DOHH2 (cell line): ENCODE data around the gene EEPD1.

Source experiments
- H3F3A ChIP-seq: fragments of 200-600 bp; sonication (generic), shearing (Covaris generic); 2 replicates; pipeline ENCODE4 v1.6.0; 2016; ENCODE audit warnings: antibody characterized with exemption, mild to moderate bottlenecking; ENCODE audit not compliant: control insufficient read depth, insufficient read depth
- H3K27ac ChIP-seq: fragments of 200-600 bp; sonication (generic); 2 replicates; pipeline ENCODE4 v1.5.1; 2014; ENCODE audit warnings: low read depth, mild to moderate bottlenecking, low read length, moderate library complexity
- H3K27me3 ChIP-seq: fragments of 200-600 bp; sonication (generic); 2 replicates; pipeline ENCODE4 v1.6.1; 2014; ENCODE audit warnings: mild to moderate bottlenecking, low read length, mixed read lengths; ENCODE audit not compliant: control insufficient read depth
- H3K36me3 ChIP-seq: fragments of 200-600 bp; sonication (generic); 2 replicates; pipeline ENCODE4 v1.6.1; 2014; ENCODE audit warnings: mild to moderate bottlenecking, low read length, moderate library complexity, mixed read lengths; ENCODE audit not compliant: control insufficient read depth
- H3K4me1 ChIP-seq: fragments of 200-600 bp; sonication (generic); 2 replicates; pipeline ENCODE4 v1.6.1; 2014; ENCODE audit warnings: mild to moderate bottlenecking, low read length, mixed read lengths; ENCODE audit not compliant: control insufficient read depth
- H3K4me2 ChIP-seq: fragments of 200-600 bp; sonication (generic); 2 replicates; pipeline ENCODE4 v1.6.0; 2014; ENCODE audit warnings: mild to moderate bottlenecking, low read length, moderate library complexity
- H3K4me3 ChIP-seq: fragments of 200-600 bp; sonication (generic); 2 replicates; pipeline ENCODE4 v1.5.1; 2014; ENCODE audit warnings: mild to moderate bottlenecking, low read length, mixed read lengths
- H3K79me2 ChIP-seq: fragments of 200-600 bp; sonication (generic); 2 replicates; pipeline ENCODE4 v1.6.1; 2014; ENCODE audit warnings: mild to moderate bottlenecking, low read length, mixed read lengths; ENCODE audit not compliant: control insufficient read depth
- H3K9me2 ChIP-seq: fragments of 200-600 bp; sonication (generic); replicated peaks from 2 replicates; pipeline ENCODE4 v1.6.1; 2014; ENCODE audit warnings: mild to moderate bottlenecking, low read length, mixed read lengths; ENCODE audit not compliant: control insufficient read depth
- H3K9me3 ChIP-seq: fragments of 200-600 bp; sonication (generic); 2 replicates; pipeline ENCODE4 v1.6.1; 2014; ENCODE audit warnings: antibody characterized with exemption, low read length, mixed read lengths; ENCODE audit not compliant: control insufficient read depth, insufficient read depth
- H4K20me1 ChIP-seq: fragments of 200-600 bp; sonication (generic); 2 replicates; pipeline ENCODE4 v1.6.0; 2014; ENCODE audit warnings: low read depth, mild to moderate bottlenecking, antibody characterized with exemption, low read length, moderate library complexity; ENCODE audit not compliant: control insufficient read depth, insufficient read depth
- EZH2phosphoT487 ChIP-seq: fragments of 200-600 bp; sonication (generic); IDR thresholded peaks from 2 replicates; pipeline ENCODE4 v1.6.1; 2017; ENCODE audit warnings: borderline replicate concordance, mild to moderate bottlenecking, antibody characterized with exemption, low read length, moderate library complexity, mixed read lengths
- TF ChIP-seq, protein P1 (sequence below): fragments of 200-600 bp; sonication (generic); IDR thresholded peaks from one replicate; pipeline ENCODE4 v1.5.1; 2014; ENCODE audit warnings: antibody characterized with exemption, mild to moderate bottlenecking, low read depth, low read length; ENCODE audit not compliant: poor library complexity, severe bottlenecking

EEPD1 gene

GRCh38 chr7:36192877-36193276 lies 39.8 kb downstream of the EEPD1 start:
- Histone ChIP-seq H3K4me2 (peak overlapping the region; percentile 98), H3F3A (peaks cover 55% of the 10 kb centered on the region), H3K9me2 (no peaks in the 10 kb centered on the region)

GRCh38 chr7:36198854-36199266 lies 45.8 kb downstream of the EEPD1 start:
- Histone ChIP-seq H3K79me2 (peaks cover 86% of the 10 kb centered on the region), H3K4me1 (peaks cover 74% of the 10 kb centered on the region), H3K9me3 (no peaks in the 10 kb centered on the region), H3F3A (peaks cover 9% of the 10 kb centered on the region; the same call in 1 of the 2 replicates), H3K27ac (peak overlapping the region; percentile 12; the same call in 1 of the 2 replicates), H3K36me3 (peaks cover 76% of the 10 kb centered on the region), H3K27me3 (no peaks in the 10 kb centered on the region), H3K9me2 (no peaks in the 10 kb centered on the region), H3K4me3 (no peak overlapping the region), H3K4me2 (no peak overlapping the region), H4K20me1 (0 out of 2 replicates have a peak, but pooled peaks cover 4% of the 10 kb centered on the region)
- TF ChIP-seq EZH2phosphoT487, result no peak
- TF ChIP-seq, protein P1, sequence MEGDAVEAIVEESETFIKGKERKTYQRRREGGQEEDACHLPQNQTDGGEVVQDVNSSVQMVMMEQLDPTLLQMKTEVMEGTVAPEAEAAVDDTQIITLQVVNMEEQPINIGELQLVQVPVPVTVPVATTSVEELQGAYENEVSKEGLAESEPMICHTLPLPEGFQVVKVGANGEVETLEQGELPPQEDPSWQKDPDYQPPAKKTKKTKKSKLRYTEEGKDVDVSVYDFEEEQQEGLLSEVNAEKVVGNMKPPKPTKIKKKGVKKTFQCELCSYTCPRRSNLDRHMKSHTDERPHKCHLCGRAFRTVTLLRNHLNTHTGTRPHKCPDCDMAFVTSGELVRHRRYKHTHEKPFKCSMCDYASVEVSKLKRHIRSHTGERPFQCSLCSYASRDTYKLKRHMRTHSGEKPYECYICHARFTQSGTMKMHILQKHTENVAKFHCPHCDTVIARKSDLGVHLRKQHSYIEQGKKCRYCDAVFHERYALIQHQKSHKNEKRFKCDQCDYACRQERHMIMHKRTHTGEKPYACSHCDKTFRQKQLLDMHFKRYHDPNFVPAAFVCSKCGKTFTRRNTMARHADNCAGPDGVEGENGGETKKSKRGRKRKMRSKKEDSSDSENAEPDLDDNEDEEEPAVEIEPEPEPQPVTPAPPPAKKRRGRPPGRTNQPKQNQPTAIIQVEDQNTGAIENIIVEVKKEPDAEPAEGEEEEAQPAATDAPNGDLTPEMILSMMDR, result no peak

More at GRCh38 chr7:36192877-36193276, 39.8 kb downstream of the EEPD1 start:
- H3K9me3 ChIP-seq, result no peaks in the 10 kb centered on the region
- H3K36me3 ChIP-seq, result peaks cover 55% of the 10 kb centered on the region
- H3K4me3 ChIP-seq, result peak overlapping the region; percentile 86
- H3K27me3 ChIP-seq, result no peaks in the 10 kb centered on the region
- H3K79me2 ChIP-seq, result peaks cover 73% of the 10 kb centered on the region
- TF ChIP-seq EZH2phosphoT487, result no peak
- TF ChIP-seq, protein P1, result no peak
- H4K20me1 ChIP-seq, result no peaks in the 10 kb centered on the region
- H3K27ac ChIP-seq, result peak overlapping the region; percentile 97
- H3K4me1 ChIP-seq, result peaks cover 85% of the 10 kb centered on the region

DNA sequence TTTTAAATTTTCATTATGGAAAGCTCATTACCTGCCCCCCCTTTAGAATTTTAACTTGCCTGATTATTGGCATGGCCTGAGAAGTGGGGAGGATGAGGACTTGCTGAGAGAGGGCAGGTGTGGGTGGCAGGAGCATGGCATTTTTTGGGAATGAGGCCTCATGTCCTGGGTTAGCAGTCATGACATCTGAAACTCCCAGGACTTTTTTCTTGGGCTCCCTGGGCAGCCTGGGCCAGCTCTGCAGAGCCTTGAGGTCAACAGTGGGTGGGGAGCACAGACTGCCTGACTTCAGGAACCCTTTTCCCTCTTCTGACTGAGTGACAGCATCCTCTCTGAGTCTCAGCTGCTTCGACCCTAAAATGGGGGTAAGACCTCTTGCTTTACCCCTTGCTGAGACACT lies 46.3 kb downstream of the EEPD1 start:
- no peak overlapping the region for H3K4me3 ChIP-seq
- H3K9me3 ChIP-seq, result no peaks in the 10 kb centered on the region
- peaks cover 74% of the 10 kb centered on the region for H3K36me3 ChIP-seq
- no peaks in the 10 kb centered on the region for H3K27me3 ChIP-seq
- H3F3A ChIP-seq, result peaks cover 9% of the 10 kb centered on the region; the same call in 1 of the 2 replicates
- peaks cover 86% of the 10 kb centered on the region for H3K79me2 ChIP-seq
- 0 out of 2 replicates have a peak overlapping the region, but pooled peaks have one; percentile 12 for H3K27ac ChIP-seq
- TF ChIP-seq, protein P1, result no peak
- no peak for TF ChIP-seq EZH2phosphoT487
- H3K9me2 ChIP-seq, result no peaks in the 10 kb centered on the region
- H3K4me2 ChIP-seq, result no peak overlapping the region
- H4K20me1 ChIP-seq, result 0 out of 2 replicates have a peak, but pooled peaks cover 4% of the 10 kb centered on the region
- H3K4me1 ChIP-seq, result peaks cover 74% of the 10 kb centered on the region
